ENCODE data around the gene CCDC50.

CCDC50 gene

GRCh38 chr3:191298846-191299245 is 30.3 kb upstream of the CCDC50 start:
- H3K36me3 ChIP-seq (ENCODE audit: control insufficient read depth in 1 of 2, insufficient read depth in 2 of 2, low read length in 2 of 2) = no peaks in the 10 kb centered on the region
- no peak overlapping the region for H3K9ac ChIP-seq (ENCODE audit: low read depth in 1 of 2, low read length in 2 of 2)
- no peak overlapping the region for H3K4me3 ChIP-seq (ENCODE audit: low read depth in 1 of 2, low read length in 2 of 2)
- no peaks in the 10 kb centered on the region for H3K4me1 ChIP-seq (ENCODE audit: control insufficient read depth in 1 of 2, insufficient read depth in 2 of 2, low read length in 2 of 2)
- no peak overlapping the region for H3K27ac ChIP-seq (ENCODE audit: low read depth, low read length)
- H3K9me3 ChIP-seq (ENCODE audit: control insufficient read depth in 1 of 2, low read length in 2 of 2) = no peaks in the 10 kb centered on the region
- H3K27me3 ChIP-seq (ENCODE audit: control insufficient read depth in 1 of 2, insufficient read depth in 2 of 2, low read length in 2 of 2) = no peaks in the 10 kb centered on the region

DNA sequence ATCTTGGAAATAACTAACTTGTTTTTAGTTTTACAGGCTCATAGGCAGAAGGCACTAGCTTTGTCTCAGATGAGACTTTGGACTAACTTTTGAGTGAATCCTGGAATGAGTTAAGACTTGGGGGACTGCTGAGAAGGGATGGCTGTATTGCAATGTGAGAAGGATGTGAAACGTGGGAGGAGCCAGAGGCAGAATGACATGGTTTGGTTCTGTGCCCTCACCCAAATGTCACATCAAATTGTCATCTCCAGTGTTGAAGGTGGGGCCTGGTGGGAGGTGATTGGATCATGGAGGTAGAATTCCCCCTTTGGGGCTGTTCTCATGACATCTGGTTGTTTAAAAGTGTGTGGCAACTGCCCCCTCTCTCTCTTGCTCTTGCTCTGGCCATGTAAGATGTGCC is 28.8 kb upstream of the CCDC50 start:
- H3K36me3 ChIP-seq (ENCODE audit: control insufficient read depth in 1 of 2, insufficient read depth in 2 of 2, low read length in 2 of 2) = no peaks in the 10 kb centered on the region

DNA sequence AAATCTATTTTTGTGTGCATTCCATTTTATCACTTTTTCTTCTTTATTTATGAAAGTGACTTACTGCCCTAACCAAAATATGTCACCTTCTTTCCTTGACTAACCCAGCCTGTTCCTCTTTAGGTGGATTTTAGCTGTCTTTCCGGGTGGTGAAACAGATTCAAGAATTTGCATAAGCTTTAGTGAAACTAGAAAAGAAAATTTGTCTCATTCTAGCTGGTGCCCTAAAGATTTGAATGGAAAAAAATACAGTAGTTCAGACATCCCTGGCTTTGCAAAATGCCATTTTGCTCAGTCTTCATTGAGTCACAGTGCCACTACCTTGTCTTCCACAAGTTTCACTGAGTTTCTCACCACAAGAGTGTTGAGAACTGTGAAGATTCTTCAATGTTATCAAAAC is 28.2 kb upstream of the CCDC50 start:
- H3K9ac ChIP-seq (ENCODE audit: low read depth in 1 of 2, low read length in 2 of 2) = no peak overlapping the region
- no peaks in the 10 kb centered on the region for H3K4me1 ChIP-seq (ENCODE audit: control insufficient read depth in 1 of 2, insufficient read depth in 2 of 2, low read length in 2 of 2)
- no peak overlapping the region for H3K27ac ChIP-seq (ENCODE audit: low read depth, low read length)
- no peak overlapping the region for H3K4me3 ChIP-seq (ENCODE audit: low read depth in 1 of 2, low read length in 2 of 2)
- H3K27me3 ChIP-seq (ENCODE audit: control insufficient read depth in 1 of 2, insufficient read depth in 2 of 2, low read length in 2 of 2) = no peaks in the 10 kb centered on the region
- H3K9me3 ChIP-seq (ENCODE audit: control insufficient read depth in 1 of 2, low read length in 2 of 2) = no peaks in the 10 kb centered on the region
- no peaks in the 10 kb centered on the region for H3K36me3 ChIP-seq (ENCODE audit: control insufficient read depth in 1 of 2, insufficient read depth in 2 of 2, low read length in 2 of 2)

More for the DNA sequence above, 28.8 kb upstream of the CCDC50 start:
- Histone ChIP-seq H3K27me3 (ENCODE audit: control insufficient read depth in 1 of 2, insufficient read depth in 2 of 2, low read length in 2 of 2) (no peaks in the 10 kb centered on the region), H3K4me1 (ENCODE audit: control insufficient read depth in 1 of 2, insufficient read depth in 2 of 2, low read length in 2 of 2) (no peaks in the 10 kb centered on the region), H3K9me3 (ENCODE audit: control insufficient read depth in 1 of 2, low read length in 2 of 2) (no peaks in the 10 kb centered on the region), H3K4me3 (ENCODE audit: low read depth in 1 of 2, low read length in 2 of 2) (no peak overlapping the region), H3K27ac (ENCODE audit: low read depth, low read length) (no peak overlapping the region), H3K9ac (ENCODE audit: low read depth in 1 of 2, low read length in 2 of 2) (no peak overlapping the region)

GRCh38 chr3:191301782-191302411 is 27.3 kb upstream of the CCDC50 start:
- no peak overlapping the region for H3K9ac ChIP-seq (ENCODE audit: low read depth in 1 of 2, low read length in 2 of 2)
- no peak overlapping the region for H3K4me3 ChIP-seq (ENCODE audit: low read depth in 1 of 2, low read length in 2 of 2)
- no peaks in the 10 kb centered on the region for H3K36me3 ChIP-seq (ENCODE audit: control insufficient read depth in 1 of 2, insufficient read depth in 2 of 2, low read length in 2 of 2)
- no peaks in the 10 kb centered on the region for H3K4me1 ChIP-seq (ENCODE audit: control insufficient read depth in 1 of 2, insufficient read depth in 2 of 2, low read length in 2 of 2)
- H3K27me3 ChIP-seq (ENCODE audit: control insufficient read depth in 1 of 2, insufficient read depth in 2 of 2, low read length in 2 of 2) = no peaks in the 10 kb centered on the region
- no peaks in the 10 kb centered on the region for H3K9me3 ChIP-seq (ENCODE audit: control insufficient read depth in 1 of 2, low read length in 2 of 2)
- no peak overlapping the region for H3K27ac ChIP-seq (ENCODE audit: low read depth, low read length)

DNA sequence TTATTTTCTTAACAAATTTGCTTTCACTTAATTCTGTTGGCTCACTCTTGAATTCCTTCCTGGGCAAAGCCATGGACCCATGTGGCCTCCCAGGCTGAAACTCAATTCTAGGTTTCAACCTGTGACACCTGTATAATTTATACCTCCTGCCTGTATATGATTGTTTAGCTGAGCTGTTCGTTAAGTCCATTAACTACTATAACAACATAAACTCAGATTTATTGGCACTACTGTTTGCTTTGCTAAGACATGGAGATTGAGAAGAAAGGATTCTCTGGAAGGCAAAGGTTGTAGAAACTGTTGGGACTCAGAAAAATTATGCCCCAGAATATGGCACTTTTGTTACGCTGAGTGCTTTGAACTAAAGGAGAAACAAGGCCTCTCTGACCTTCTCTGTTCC is 26.7 kb upstream of the CCDC50 start:
- Histone ChIP-seq H3K27me3 (ENCODE audit: control insufficient read depth in 1 of 2, insufficient read depth in 2 of 2, low read length in 2 of 2) (no peaks in the 10 kb centered on the region), H3K27ac (ENCODE audit: low read depth, low read length) (no peak overlapping the region), H3K9ac (ENCODE audit: low read depth in 1 of 2, low read length in 2 of 2) (no peak overlapping the region), H3K36me3 (ENCODE audit: control insufficient read depth in 1 of 2, insufficient read depth in 2 of 2, low read length in 2 of 2) (no peaks in the 10 kb centered on the region), H3K9me3 (ENCODE audit: control insufficient read depth in 1 of 2, low read length in 2 of 2) (no peaks in the 10 kb centered on the region), H3K4me3 (ENCODE audit: low read depth in 1 of 2, low read length in 2 of 2) (no peak overlapping the region), H3K4me1 (ENCODE audit: control insufficient read depth in 1 of 2, insufficient read depth in 2 of 2, low read length in 2 of 2) (no peaks in the 10 kb centered on the region)

DNA sequence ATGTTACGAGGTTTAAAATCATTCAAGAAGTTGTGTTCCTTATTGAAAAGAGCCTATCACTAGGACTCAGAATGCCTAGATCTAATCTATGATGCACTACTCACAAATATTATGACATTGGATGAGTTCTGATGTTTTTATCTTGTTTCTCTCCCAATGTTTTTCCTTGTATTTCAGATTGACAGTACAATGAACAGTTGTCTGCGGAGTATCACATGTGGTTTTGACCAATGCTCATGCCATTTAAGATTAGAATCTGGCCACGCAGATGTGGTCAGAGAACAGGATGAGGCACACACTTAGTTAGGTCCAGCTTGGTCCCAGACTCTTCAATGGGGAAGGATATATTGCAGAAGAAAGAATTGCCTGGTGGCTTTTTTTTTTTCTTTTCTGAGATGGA is 25.6 kb upstream of the CCDC50 start:
- no peaks in the 10 kb centered on the region for H3K9me3 ChIP-seq (ENCODE audit: control insufficient read depth in 1 of 2, low read length in 2 of 2)
- no peaks in the 10 kb centered on the region for H3K36me3 ChIP-seq (ENCODE audit: control insufficient read depth in 1 of 2, insufficient read depth in 2 of 2, low read length in 2 of 2)
- H3K27me3 ChIP-seq (ENCODE audit: control insufficient read depth in 1 of 2, insufficient read depth in 2 of 2, low read length in 2 of 2) = no peaks in the 10 kb centered on the region
- H3K27ac ChIP-seq (ENCODE audit: low read depth, low read length) = no peak overlapping the region
- no peak overlapping the region for H3K9ac ChIP-seq (ENCODE audit: low read depth in 1 of 2, low read length in 2 of 2)
- H3K4me1 ChIP-seq (ENCODE audit: control insufficient read depth in 1 of 2, insufficient read depth in 2 of 2, low read length in 2 of 2) = no peaks in the 10 kb centered on the region
- no peak overlapping the region for H3K4me3 ChIP-seq (ENCODE audit: low read depth in 1 of 2, low read length in 2 of 2)

- H3K4me1 ChIP-seq (ENCODE audit: control insufficient read depth in 1 of 2, insufficient read depth in 2 of 2, low read length in 2 of 2) = no peaks in the 10 kb centered on the region
- no peak overlapping the region for H3K9ac ChIP-seq (ENCODE audit: low read depth in 1 of 2, low read length in 2 of 2)
- H3K27ac ChIP-seq (ENCODE audit: low read depth, low read length) = no peak overlapping the region
- H3K36me3 ChIP-seq (ENCODE audit: control insufficient read depth in 1 of 2, insufficient read depth in 2 of 2, low read length in 2 of 2) = no peaks in the 10 kb centered on the region
- no peak overlapping the region for H3K4me3 ChIP-seq (ENCODE audit: low read depth in 1 of 2, low read length in 2 of 2)
- H3K9me3 ChIP-seq (ENCODE audit: control insufficient read depth in 1 of 2, low read length in 2 of 2) = no peaks in the 10 kb centered on the region
- no peaks in the 10 kb centered on the region for H3K27me3 ChIP-seq (ENCODE audit: control insufficient read depth in 1 of 2, insufficient read depth in 2 of 2, low read length in 2 of 2)
Measured at GRCh38 chr3:191306428-191306827, 22.8 kb upstream of the CCDC50 start.

DNA sequence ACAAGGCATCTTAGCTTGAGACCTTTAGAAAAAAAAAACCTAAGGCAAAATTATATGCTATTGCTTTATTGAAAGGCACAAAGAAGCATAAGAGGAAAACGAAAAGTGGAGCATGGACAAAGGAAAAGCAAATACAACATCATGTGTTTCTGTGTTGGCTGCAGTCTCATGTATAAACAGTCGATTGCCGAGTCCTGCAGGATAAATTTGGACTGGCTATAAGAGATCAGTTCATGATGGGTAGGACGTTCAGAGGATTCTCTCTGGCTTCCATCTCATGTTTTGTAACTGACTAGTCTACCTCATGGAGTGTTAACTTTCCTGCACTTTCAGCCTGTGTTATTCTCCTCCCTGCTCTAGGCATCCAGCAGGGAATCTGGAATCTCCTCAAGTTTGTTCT is 21.9 kb upstream of the CCDC50 start:
- Histone ChIP-seq H3K9ac (ENCODE audit: low read depth in 1 of 2, low read length in 2 of 2) (no peak overlapping the region), H3K4me1 (ENCODE audit: control insufficient read depth in 1 of 2, insufficient read depth in 2 of 2, low read length in 2 of 2) (no peaks in the 10 kb centered on the region), H3K27me3 (ENCODE audit: control insufficient read depth in 1 of 2, insufficient read depth in 2 of 2, low read length in 2 of 2) (no peaks in the 10 kb centered on the region), H3K27ac (ENCODE audit: low read depth, low read length) (no peak overlapping the region), H3K4me3 (ENCODE audit: low read depth in 1 of 2, low read length in 2 of 2) (no peak overlapping the region), H3K9me3 (ENCODE audit: control insufficient read depth in 1 of 2, low read length in 2 of 2) (no peaks in the 10 kb centered on the region), H3K36me3 (ENCODE audit: control insufficient read depth in 1 of 2, insufficient read depth in 2 of 2, low read length in 2 of 2) (no peaks in the 10 kb centered on the region)

GRCh38 chr3:191313296-191313695 is 15.9 kb upstream of the CCDC50 start:
- peaks cover 0 to 5% of the 10 kb centered on the region in 2 donors for H3K4me1 ChIP-seq (ENCODE audit: control insufficient read depth in 1 of 2, insufficient read depth in 2 of 2, low read length in 2 of 2)
- H3K27me3 ChIP-seq (ENCODE audit: control insufficient read depth in 1 of 2, insufficient read depth in 2 of 2, low read length in 2 of 2) = no peaks in the 10 kb centered on the region
- H3K27ac ChIP-seq (ENCODE audit: low read depth, low read length) = no peak overlapping the region
- no peaks in the 10 kb centered on the region for H3K36me3 ChIP-seq (ENCODE audit: control insufficient read depth in 1 of 2, insufficient read depth in 2 of 2, low read length in 2 of 2)
- H3K4me3 ChIP-seq (ENCODE audit: low read depth in 1 of 2, low read length in 2 of 2) = no peak overlapping the region
- H3K9me3 ChIP-seq (ENCODE audit: control insufficient read depth in 1 of 2, low read length in 2 of 2) = no peaks in the 10 kb centered on the region
- no peak overlapping the region for H3K9ac ChIP-seq (ENCODE audit: low read depth in 1 of 2, low read length in 2 of 2)

GRCh38 chr3:191314109-191314728 is 15.0 kb upstream of the CCDC50 start:
- H3K27ac ChIP-seq (ENCODE audit: low read depth, low read length) = no peak overlapping the region
- no peaks in the 10 kb centered on the region for H3K9me3 ChIP-seq (ENCODE audit: control insufficient read depth in 1 of 2, low read length in 2 of 2)
- H3K36me3 ChIP-seq (ENCODE audit: control insufficient read depth in 1 of 2, insufficient read depth in 2 of 2, low read length in 2 of 2) = no peaks in the 10 kb centered on the region
- no peak overlapping the region for H3K4me3 ChIP-seq (ENCODE audit: low read depth in 1 of 2, low read length in 2 of 2)
- no peaks in the 10 kb centered on the region for H3K27me3 ChIP-seq (ENCODE audit: control insufficient read depth in 1 of 2, insufficient read depth in 2 of 2, low read length in 2 of 2)
- H3K4me1 ChIP-seq (ENCODE audit: control insufficient read depth in 1 of 2, insufficient read depth in 2 of 2, low read length in 2 of 2) = peaks cover 0 to 5% of the 10 kb centered on the region in 2 donors
- no peak overlapping the region for H3K9ac ChIP-seq (ENCODE audit: low read depth in 1 of 2, low read length in 2 of 2)
